Vagina (tissue), 2 donors: ENCODE results near the gene HDGFL2.

Experiments
- POLR2A ChIP-seq, 2 donors: fragments of 450-650 bp; IDR thresholded peaks; one replicate each; pipeline ENCODE4 v1.6.1; 2017; ENCODE audit warnings: antibody characterized with exemption in 2 of 2, mild to moderate bottlenecking in 2 of 2, moderate library complexity in 2 of 2
- TF ChIP-seq, protein P1 (sequence below), 3 experiments: fragments of 450-650 bp in 2 of 3; fragments of 200-600 bp in 1 of 3; sonication (generic) in 1 of 3; IDR thresholded peaks; one replicate each; pipeline ENCODE4 v1.5.1; 2017 to 2019; ENCODE audit warnings: antibody characterized with exemption in 3 of 3, mild to moderate bottlenecking in 2 of 3, moderate library complexity in 2 of 3

DNA sequence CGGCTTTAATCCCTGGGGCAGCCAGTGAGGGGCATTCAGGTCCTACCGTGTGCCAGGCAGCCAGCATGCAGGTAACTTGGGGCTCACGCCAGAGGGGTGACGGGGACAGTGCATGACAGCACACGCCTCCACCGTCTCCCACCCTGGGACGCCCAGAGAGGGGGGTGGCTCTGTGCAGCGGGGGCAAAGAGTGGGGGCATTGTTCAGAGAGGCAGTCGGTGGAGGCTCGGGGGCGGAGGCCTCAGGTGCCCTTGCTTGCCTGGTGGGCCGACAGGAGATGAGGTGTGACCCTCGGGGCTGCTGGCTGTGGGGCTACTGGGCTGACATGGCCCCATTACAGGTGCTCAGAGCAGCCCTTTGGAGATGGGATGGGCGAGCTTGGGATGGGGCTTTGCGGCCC, 27.8 kb downstream of the HDGFL2 start:
- no peak for TF ChIP-seq POLR2A (IDR thresholded peaks at IDR 0.05)
- TF ChIP-seq, protein P1, sequence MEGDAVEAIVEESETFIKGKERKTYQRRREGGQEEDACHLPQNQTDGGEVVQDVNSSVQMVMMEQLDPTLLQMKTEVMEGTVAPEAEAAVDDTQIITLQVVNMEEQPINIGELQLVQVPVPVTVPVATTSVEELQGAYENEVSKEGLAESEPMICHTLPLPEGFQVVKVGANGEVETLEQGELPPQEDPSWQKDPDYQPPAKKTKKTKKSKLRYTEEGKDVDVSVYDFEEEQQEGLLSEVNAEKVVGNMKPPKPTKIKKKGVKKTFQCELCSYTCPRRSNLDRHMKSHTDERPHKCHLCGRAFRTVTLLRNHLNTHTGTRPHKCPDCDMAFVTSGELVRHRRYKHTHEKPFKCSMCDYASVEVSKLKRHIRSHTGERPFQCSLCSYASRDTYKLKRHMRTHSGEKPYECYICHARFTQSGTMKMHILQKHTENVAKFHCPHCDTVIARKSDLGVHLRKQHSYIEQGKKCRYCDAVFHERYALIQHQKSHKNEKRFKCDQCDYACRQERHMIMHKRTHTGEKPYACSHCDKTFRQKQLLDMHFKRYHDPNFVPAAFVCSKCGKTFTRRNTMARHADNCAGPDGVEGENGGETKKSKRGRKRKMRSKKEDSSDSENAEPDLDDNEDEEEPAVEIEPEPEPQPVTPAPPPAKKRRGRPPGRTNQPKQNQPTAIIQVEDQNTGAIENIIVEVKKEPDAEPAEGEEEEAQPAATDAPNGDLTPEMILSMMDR (IDR thresholded peaks at IDR 0.05) = no peak
